Bronchial epithelial cell (primary cell): ENCODE measurements around the gene RECK. TPM values are rescaled to one million over a fixed set of nuclear protein-coding genes. Genes with fewer than 3 reads are reported as not detected.

Experiments
- DNase-seq: peaks from one replicate; pipeline ENCODE4 v3.0.0-alpha.2; 2010; ENCODE audit warnings: low read depth
- FAIRE-seq: peaks from 2 replicates; lab custom pipeline; 2011; peaks lifted over from hg19 to GRCh38; lab: Jason Lieb, UNC
- H3K27me3 ChIP-seq: 2 replicates; pipeline ENCODE4 v1.5.1; 2011; ENCODE audit warnings: low read length; ENCODE audit not compliant: control insufficient read depth, insufficient read depth
- H3K36me3 ChIP-seq: 2 replicates; pipeline ENCODE4 v1.5.1; 2011; ENCODE audit warnings: low read length; ENCODE audit not compliant: control insufficient read depth, insufficient read depth
- H3K4me3 ChIP-seq: 2 replicates; pipeline ENCODE4 v1.5.1; 2011; ENCODE audit warnings: mild to moderate bottlenecking, low read depth, low read length, control low read depth
- CTCF ChIP-seq: IDR thresholded peaks from 2 replicates; pipeline ENCODE4 v1.5.1; 2011; ENCODE audit warnings: mild to moderate bottlenecking, moderate library complexity, low read length, control low read depth, inconsistent platforms; ENCODE audit not compliant: insufficient read depth, severe bottlenecking
- total RNA-seq: library from RNA; depleted of rRNA; stranded (reverse); fragments of >200 nt; gene quantifications from 2 replicates; pipeline ENCODE4 v1.2.1, GENCODE V29; 2014

Gene RECK
- total RNA-seq, 1 donor from 2014 or later: 1.3 TPM

- Histone ChIP-seq H3K36me3 (no peaks in the 10 kb centered on the region), H3K27me3 (no peaks in the 10 kb centered on the region), H3K4me3 (no peak overlapping the region)
- no peak for DNase-seq
- no peak for TF ChIP-seq CTCF
- peak; percentile 36 for FAIRE-seq
Observed at GRCh38 chr9:36143245-36143641, 106.5 kb downstream of the RECK start.

GRCh38 chr9:36144309-36145232 lies 107.9 kb downstream of the RECK start:
- no peak for TF ChIP-seq CTCF
- DNase-seq (no peak), FAIRE-seq (no peak)
- Histone ChIP-seq H3K36me3 (no peaks in the 10 kb centered on the region), H3K27me3 (no peaks in the 10 kb centered on the region), H3K4me3 (no peak overlapping the region)

GRCh38 chr9:36145970-36146369 lies 109.3 kb downstream of the RECK start:
- TF ChIP-seq CTCF: no peak
- Histone ChIP-seq H3K36me3 (no peaks in the 10 kb centered on the region), H3K27me3 (no peaks in the 10 kb centered on the region), H3K4me3 (no peak overlapping the region)
- DNase-seq (no peak), FAIRE-seq (no peak)

DNA sequence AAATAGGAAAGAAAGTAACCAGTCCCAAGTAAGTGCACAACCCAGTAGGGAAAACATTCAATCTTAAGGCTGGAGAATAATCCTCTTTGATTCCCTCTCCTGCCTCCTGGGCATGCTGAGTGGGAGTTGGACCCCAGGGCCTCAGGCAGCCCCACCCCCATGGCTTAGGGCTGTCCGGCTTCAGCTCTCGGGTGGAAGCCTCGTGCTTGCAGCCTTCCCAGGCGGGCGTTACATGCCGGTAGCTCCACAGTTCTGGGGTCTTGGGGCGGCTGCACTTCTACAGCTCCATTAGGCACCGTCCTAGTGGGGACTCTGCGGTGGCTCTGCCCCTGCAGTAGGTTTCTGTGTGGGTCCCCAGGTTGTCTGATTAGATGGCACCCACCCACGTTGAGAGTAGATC lies 109.9 kb downstream of the RECK start:
- DNase-seq: no peak
- no peak overlapping the region for H3K4me3 ChIP-seq
- no peaks in the 10 kb centered on the region for H3K27me3 ChIP-seq
- H3K36me3 ChIP-seq: no peaks in the 10 kb centered on the region
- no peak for TF ChIP-seq CTCF
- no peak for FAIRE-seq

DNA sequence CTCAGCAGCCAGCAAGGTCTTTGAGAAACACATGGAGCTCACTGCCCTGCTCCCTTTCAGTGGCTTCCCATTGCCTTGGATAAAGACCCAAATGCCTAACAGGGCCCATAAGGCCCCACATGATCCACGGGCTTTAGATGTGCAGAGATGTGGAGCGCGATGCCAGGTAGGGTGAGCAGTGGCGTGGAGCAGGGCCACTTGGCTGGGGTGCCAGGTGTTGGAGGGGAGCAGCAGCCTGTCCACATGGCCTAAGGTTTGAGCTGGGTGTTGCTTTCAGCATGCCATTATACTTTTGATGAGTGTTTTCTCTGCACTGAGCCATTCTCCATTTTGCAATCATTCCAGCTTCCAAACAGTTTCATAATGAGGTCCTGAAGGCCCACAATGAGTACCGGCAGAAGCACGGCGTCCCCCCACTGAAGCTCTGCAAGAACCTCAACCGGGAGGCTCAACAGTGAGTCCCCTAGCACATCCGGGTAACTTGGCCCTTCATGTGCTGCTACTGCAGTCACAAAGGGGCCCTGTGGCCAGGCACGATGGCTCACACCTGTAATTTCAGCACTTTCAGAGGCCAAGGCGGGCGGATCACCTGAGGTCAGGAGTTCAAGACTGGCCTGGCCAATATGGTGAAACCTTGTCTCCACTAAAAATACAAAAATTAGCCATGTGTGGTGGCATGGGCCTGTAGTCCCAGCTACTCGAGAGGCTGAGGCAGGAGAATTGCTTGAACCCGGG lies 110.9 kb downstream of the RECK start:
- DNase-seq (no peak), FAIRE-seq (no peak)
- no peak overlapping the region for H3K4me3 ChIP-seq
- no peaks in the 10 kb centered on the region for H3K36me3 ChIP-seq
- H3K27me3 ChIP-seq: no peaks in the 10 kb centered on the region
- no peak for TF ChIP-seq CTCF
